GM21447 (cell line): ENCODE data around the gene UBE2S.
"Not testable (repeated sequence)": the region's sequence is repeated elsewhere in the genome, so short reads cannot be mapped to it uniquely, and the experiment has no call there.

Experiments used
- ATAC-seq: cut with Tn5 transposase; IDR thresholded peaks from one replicate; pipeline ENCODE4 v1.9.1; 2021; ENCODE audit not compliant: unreplicated experiment

Gene UBE2S

GRCh38 chr19:55440411-55441105, 33.0 kb upstream of the UBE2S start:
- no peak for ATAC-seq

- ATAC-seq = no peak
Measured at GRCh38 chr19:55439052-55439451, 31.5 kb upstream of the UBE2S start.

GRCh38 chr19:55437410-55437809, 29.8 kb upstream of the UBE2S start:
- ATAC-seq = no peak

GRCh38 chr19:55436847-55437246, 29.3 kb upstream of the UBE2S start:
- no peak for ATAC-seq

- no peak for ATAC-seq
Measured at GRCh38 chr19:55435020-55435419, 27.4 kb upstream of the UBE2S start.

DNA sequence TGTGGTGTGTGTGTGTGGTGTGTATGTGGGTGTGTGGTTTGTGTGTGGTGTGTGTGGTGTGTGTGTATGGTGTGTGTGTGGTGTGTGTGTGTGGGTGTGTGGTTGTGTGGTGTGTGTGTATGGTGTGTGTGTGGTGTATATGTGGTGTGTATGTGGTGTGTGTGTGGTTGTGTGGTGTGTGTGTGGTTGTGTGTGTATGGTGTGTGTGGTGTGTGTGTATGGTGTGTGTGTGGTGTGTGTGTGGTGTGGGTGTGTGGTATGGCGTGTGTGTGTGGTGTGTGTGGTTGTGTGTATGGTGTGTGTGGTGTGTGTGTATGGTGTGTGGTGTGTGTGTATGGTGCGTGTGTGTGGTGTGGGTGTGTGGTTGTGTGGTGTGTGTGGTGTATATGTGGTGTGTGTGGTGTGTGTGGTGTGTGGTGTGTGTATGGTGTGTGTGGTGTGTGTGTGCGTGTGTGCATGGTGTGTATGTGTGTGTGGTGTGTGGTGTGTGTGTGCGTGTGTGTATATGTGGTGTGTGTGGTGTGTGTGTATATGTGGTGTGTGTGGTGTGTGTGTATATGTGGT, 26.9 kb upstream of the UBE2S start:
- ATAC-seq = no peak

DNA sequence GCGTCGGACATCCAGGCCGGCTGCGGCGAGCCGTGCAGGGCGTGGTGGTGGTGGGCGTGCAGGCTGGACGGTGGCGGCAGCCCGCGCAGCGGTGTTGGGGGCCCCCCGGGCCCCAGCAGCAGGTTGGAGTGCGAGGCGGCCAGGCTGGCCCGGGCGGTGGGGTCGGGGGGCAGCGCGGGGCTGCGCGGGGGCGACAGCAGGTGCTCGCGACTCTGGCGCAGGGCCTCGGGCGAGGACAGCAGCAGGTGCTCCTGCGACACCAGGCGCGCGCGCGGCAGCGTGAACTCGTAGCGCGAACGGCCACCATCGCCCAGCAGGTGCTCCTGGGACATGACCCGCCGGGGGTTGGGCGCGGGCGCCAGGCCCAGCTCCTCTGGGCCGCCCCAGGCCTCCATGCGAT, 25.7 kb upstream of the UBE2S start:
- ATAC-seq = no peak

DNA sequence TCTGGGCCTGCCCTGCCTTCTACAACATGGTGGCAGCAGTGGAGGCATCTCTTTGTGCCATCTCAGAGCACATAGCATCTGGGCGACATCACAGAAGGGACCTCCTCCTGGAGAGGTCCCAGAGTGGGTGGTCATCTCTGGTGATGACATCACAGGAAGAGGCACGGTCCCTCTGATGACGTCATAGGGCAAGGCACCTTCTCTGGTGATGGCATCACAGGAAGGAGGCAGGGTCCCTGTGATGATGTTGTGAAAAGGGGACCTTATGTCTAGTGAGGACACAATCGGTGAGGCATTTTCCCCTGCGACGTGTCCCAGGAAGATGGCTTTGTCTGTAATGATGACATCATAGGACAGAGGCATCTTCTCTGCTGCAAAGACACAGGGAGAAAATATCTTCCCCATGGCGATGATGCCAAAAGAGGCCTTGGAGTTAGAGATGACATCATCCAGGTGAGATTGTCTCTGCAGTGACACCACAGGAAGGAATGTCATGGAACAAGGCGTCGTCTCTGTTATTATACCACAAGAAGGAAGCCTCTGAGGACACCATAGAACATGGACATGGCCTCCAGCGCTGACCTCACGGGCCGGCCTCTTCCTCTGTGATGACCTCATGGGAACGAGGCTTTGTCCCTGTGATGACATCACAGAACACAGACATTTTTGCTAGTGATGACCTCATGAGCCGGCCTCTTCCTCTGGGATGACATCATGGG, 24.8 kb upstream of the UBE2S start:
- no peak for ATAC-seq

DNA sequence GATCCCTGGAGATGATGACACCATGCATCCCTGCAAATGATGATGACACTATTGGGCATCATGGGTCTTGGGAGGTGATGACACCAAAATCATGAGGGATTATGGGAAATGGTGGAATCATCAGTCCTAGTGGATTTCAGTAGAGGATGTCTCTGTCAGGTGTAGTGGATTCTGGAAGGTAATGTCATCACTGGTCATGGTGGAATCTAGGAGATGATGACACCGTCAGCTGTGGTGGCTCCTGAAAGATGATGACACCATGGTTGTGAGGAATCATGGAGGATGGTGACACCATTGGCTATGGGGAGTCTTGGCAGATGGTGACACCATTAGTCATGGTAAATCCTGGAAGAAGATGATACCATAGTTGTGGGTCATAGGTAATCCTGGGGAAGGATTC, 23.6 kb upstream of the UBE2S start:
- no peak for ATAC-seq

DNA sequence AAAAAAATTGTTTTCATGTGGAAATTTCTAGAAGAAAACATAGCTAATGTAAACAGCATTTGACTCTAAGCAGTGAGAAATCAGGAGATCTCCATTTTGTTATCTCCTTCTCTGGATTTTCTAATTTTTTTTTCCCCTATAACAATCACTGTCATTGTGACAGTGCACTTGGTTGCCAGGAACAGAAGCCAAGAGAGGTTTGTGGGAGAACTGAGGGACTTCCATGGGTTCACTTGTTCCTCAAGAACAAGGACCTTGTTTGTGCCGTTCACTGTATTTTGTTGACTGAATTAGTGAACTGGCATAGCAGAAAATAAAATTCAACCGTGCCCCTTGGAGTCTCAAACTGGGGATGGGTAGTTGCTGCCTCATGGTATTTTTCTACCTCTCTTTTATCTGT, 18.5 kb upstream of the UBE2S start:
- no peak for ATAC-seq

DNA sequence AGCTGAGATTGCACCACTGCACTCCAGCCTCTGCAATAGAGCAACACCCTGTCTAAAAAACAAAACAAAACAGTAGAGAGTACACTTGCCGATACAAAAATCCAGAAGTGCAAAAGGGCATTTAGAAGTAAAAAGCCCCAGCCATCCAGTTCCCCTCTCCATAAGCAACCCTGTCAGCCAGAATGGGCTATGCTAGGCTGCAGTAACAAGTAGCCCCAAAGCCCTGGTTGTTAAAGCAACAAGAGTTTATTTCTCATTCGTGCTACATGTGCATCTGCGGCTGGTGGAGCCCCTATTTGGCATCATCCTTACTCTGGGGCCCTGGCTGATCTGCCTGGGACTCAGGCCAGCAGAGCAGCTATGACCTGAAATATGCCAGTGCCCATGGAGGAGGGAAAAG, 16.9 kb upstream of the UBE2S start:
- ATAC-seq = no peak

GRCh38 chr19:55423225-55424005, 15.8 kb upstream of the UBE2S start:
- no peak for ATAC-seq

- not testable (repeated sequence) for ATAC-seq
Measured at GRCh38 chr19:55421281-55421680, 13.7 kb upstream of the UBE2S start.

- no peak for ATAC-seq
Measured at GRCh38 chr19:55419624-55420236, 12.1 kb upstream of the UBE2S start.

DNA sequence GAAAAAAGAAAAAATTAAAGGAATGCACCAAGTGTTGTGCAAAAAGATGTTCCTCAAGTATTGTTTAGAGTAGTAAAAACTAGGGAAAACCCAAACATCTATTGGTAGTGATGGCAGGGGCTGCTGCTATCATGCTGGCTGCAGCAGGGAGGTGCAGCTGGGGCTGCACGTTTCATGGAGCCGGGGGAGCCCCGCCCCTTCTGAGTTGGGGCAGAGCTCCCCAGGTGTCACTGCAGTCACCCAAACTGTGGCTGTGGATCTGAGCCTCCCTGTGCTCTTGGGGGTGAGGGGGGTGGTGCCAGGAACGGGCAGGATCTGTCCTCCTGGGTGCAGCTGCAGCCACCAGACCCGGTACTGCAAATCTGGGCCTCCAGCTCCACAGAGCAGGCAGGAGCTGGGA, 11.5 kb upstream of the UBE2S start:
- ATAC-seq = no peak

- no peak for ATAC-seq
Measured at GRCh38 chr19:55418185-55418584, 10.6 kb upstream of the UBE2S start.

GRCh38 chr19:55410168-55410567, 2.6 kb upstream of the UBE2S start:
- ATAC-seq = no peak

DNA sequence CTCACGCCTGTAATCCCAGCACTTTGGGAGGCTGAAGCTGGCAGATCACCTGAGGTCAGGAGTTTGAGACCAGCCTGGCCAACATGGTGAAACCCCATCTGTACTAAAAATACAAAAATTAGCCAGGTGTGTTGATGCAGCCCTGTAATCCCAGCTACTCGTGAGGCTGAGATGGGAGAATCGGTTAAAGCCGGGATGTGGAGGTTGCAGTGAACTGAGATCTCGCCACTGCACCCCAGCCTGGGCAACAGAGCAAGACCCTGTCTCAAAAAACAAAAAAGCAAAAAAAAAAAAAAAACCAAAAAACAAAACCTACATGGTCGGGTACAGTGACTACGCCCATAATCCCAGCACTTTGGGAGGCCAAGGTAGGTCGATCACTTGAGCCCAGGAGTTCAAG, 1.6 kb upstream of the UBE2S start:
- not testable (repeated sequence) for ATAC-seq

GRCh38 chr19:55408533-55408872, 915 bp upstream of the UBE2S start:
- no peak for ATAC-seq

- ATAC-seq = peak; percentile 85
Measured at GRCh38 chr19:55407800-55408532, 378 bp upstream of the UBE2S start.
